ENCODE results near the gene MICU2.

DNA sequence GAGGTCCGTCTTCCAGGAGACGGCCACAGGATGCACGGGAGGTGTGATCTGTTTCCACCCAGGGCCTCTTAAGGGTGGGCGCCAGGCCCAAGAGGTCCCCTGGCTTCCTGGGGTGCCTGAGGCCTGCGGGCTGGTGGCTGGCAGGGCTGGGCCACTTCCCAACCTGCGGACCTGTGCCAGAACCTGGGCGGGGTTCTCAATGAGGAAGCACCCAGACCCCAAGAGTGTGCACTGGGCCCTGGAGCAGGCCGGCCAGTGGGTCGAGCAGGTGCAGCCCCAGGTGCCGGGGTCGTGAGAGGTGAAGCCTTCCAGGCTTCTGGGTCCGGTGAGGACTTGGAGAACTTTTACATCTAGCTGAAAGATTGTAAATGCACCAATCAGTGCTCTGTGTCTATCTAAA, 6.7 kb upstream of the MICU2 start:
- TF ChIP-seq, protein P1, sequence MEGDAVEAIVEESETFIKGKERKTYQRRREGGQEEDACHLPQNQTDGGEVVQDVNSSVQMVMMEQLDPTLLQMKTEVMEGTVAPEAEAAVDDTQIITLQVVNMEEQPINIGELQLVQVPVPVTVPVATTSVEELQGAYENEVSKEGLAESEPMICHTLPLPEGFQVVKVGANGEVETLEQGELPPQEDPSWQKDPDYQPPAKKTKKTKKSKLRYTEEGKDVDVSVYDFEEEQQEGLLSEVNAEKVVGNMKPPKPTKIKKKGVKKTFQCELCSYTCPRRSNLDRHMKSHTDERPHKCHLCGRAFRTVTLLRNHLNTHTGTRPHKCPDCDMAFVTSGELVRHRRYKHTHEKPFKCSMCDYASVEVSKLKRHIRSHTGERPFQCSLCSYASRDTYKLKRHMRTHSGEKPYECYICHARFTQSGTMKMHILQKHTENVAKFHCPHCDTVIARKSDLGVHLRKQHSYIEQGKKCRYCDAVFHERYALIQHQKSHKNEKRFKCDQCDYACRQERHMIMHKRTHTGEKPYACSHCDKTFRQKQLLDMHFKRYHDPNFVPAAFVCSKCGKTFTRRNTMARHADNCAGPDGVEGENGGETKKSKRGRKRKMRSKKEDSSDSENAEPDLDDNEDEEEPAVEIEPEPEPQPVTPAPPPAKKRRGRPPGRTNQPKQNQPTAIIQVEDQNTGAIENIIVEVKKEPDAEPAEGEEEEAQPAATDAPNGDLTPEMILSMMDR (IDR thresholded peaks at IDR 0.05; ENCODE audit: low read length) = no peak
- no peak for TF ChIP-seq EZH2 (IDR thresholded peaks at IDR 0.05; ENCODE audit: borderline replicate concordance, low read length)
